NCI-H510A treated with DMSO at 0.1 percent for 48 hours (cell line): ENCODE results near the gene PROM1.

Experiments
- DNase-seq: peaks from one replicate; lab custom pipeline; 2025; lab: John Stamatoyannopoulos, UW

PROM1 gene, protein sequence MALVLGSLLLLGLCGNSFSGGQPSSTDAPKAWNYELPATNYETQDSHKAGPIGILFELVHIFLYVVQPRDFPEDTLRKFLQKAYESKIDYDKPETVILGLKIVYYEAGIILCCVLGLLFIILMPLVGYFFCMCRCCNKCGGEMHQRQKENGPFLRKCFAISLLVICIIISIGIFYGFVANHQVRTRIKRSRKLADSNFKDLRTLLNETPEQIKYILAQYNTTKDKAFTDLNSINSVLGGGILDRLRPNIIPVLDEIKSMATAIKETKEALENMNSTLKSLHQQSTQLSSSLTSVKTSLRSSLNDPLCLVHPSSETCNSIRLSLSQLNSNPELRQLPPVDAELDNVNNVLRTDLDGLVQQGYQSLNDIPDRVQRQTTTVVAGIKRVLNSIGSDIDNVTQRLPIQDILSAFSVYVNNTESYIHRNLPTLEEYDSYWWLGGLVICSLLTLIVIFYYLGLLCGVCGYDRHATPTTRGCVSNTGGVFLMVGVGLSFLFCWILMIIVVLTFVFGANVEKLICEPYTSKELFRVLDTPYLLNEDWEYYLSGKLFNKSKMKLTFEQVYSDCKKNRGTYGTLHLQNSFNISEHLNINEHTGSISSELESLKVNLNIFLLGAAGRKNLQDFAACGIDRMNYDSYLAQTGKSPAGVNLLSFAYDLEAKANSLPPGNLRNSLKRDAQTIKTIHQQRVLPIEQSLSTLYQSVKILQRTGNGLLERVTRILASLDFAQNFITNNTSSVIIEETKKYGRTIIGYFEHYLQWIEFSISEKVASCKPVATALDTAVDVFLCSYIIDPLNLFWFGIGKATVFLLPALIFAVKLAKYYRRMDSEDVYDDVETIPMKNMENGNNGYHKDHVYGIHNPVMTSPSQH

GRCh38 chr4:16083241-16084191 is at the start of gene PROM1:
TSS of gene PROM1 (minus strand) at chr4:16084023. CDS start at chr4:16075906, 8,117 bp downstream.
- DNase-seq = peak; percentile 53

DNA sequence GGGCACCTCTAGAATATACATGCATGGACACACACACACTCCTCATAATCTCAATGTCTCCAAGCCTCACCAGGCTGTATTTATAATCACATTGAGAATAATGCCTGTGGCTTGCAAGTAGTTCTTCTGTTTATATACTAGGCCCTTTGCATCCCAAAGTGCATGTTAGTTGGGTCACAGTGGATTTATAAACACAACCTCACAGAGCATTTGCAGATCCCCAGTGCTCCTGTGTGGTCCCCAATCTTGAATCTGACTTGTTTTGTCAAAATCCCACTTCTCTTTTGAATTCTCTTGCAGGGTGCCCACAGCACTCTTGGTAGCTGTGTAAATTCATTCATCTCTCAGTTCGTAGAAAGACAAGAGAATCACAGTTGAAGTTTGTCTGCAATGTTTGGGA is 49.6 kb upstream of the PROM1 start:
- DNase-seq = no peak

GRCh38 chr4:16131293-16131692 is 47.5 kb upstream of the PROM1 start:
- no peak for DNase-seq

DNA sequence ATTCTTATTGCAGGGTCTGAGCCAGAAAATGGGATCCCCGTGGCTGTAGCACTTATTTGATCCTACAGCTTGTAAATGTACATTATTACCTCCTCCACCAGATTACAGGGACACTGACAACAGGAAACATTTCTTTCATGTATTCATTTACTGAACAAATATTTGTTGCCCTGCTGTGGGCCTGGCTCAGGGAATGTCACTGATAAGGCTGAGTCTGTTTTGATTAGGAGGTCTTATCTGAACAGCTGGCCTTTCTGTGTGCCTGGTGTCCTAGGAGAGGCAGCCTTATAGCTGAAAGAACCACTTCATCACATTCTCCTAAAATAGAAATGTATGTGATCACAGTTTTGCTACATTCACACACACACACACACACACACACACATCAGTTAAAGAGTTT is 45.5 kb upstream of the PROM1 start:
- DNase-seq = no peak

DNA sequence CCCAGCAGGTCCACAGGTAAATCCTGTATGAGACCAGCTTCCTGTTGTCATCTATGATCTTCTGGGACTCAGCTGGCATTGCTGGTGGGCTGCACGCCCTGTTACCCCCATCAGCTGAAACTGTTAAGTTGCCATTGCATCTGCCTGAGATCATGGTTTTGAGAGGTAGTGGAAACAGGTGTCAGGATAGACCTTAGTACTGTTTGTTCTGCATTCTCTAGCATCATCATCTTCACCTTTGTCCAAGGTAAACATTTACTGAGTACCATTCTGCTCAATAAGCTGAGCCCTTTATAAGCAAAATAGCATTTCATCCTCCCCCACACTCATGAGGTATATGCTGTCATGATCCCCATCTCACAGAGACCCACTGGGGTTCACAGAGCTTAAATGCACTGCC is 42.9 kb upstream of the PROM1 start:
- DNase-seq = peak; percentile 70

GRCh38 chr4:16125571-16126445 is 42.0 kb upstream of the PROM1 start:
- peak; percentile 20 for DNase-seq

DNA sequence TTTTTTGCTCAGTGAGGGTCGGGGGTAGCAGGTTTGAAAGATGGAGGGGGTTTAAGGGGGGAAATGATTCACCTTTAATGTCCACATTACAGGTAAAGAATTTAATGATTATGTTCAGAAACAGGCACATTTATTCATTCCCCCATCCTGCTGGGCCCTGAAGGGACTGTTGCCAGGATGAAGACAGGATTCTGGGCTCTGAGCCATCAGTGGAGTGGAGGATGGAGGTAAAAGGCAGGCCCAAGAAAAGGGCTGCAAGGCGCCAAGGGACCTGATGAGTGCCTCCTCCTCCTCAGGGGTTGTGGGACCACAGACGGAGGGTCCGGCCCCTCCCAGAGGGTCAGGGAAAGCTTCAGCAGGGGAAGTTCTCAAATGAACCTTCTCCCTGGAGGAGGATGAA is 40.4 kb upstream of the PROM1 start:
- DNase-seq = no peak

GRCh38 chr4:16123356-16124084 is 39.7 kb upstream of the PROM1 start:
- DNase-seq = peak; percentile 60

- DNase-seq = no peak
Measured at GRCh38 chr4:16122784-16123183, 39.0 kb upstream of the PROM1 start.

DNA sequence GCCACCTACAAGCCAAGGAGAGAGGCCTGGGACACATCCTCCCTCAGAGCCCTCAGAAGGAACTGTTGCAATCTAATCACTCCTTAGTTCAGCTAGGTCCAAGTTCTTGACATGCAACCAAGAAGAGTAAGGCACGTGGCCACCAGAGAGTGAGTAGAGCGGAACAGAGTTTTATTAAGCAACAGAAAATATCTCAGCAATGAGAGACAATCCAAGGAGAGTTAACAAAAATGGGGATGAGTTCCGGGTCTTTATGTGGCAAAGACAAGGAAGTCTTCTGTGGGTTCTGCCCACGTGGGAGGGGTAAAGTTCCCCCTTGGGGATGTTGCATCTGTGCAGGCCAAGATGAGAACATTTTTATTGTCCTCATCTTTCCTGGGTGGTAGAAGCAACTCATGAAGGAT is 38.5 kb upstream of the PROM1 start:
- no peak for DNase-seq

- no peak for DNase-seq
Measured at GRCh38 chr4:16120720-16121119, 36.9 kb upstream of the PROM1 start.

GRCh38 chr4:16119981-16120380 is 36.2 kb upstream of the PROM1 start:
- DNase-seq = no peak

DNA sequence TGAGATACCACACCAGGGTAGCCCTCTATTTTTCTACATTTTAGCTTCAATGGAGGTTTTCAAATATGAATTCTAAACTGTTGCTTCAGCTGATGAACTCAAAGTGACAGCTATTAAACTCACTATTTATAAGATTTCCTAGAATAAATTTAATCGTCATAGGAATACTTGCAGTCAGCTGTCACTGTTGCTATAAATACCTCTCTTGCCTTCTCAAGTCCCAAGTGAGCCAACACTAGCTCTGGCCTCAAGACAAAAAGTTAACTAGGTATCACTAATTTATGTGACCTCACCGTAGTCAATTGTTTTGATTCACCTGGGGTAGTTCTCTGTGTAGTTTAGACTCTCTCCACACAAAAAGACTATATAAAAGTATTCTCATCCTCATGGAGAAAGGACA is 34.3 kb upstream of the PROM1 start:
- no peak for DNase-seq

DNA sequence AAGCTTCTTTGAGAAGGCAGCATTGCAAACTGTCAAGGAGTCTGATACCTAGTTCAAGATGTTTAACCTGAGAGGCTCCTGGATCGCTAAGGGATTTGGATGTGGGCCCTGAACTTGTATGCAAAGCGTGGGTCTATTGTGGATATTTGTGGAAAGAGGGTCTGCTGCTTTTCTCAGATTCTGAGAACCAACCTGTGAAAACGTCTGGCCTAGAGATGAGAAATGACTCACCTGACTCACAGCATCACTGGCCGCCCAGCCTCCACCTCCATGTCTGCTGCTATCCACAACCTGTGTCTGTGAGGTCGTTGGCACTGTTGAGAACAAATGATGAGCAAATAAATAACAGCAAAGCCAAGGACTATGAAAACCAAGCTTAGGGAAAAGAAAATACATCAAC is 33.3 kb upstream of the PROM1 start:
- no peak for DNase-seq

GRCh38 chr4:16116493-16116990 is 32.7 kb upstream of the PROM1 start:
- peak; percentile 49 for DNase-seq

DNA sequence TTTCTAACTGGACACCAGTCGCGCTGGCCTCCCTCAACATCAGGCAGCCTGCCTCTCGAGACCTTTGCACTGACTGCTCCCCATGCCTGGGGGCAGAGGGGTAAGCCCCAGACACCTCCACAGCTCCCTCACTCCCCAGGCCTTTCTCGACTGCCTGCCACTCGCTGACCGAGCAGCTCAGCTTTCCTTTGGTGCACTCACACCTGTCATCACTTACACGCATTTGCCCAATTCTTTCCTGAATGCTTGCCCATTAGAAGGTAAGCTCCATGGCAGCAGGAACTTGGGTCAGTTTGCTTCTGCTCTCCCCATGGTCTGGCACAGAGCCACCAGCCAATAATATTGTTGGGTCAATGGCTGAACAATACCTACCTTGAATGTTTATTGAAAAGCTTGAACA is 32.2 kb upstream of the PROM1 start:
- no peak for DNase-seq

- DNase-seq = no peak
Measured at GRCh38 chr4:16114546-16114945, 30.7 kb upstream of the PROM1 start.

GRCh38 chr4:16113741-16114140 is 29.9 kb upstream of the PROM1 start:
- no peak for DNase-seq

GRCh38 chr4:16111533-16111932 is 27.7 kb upstream of the PROM1 start:
- no peak for DNase-seq

GRCh38 chr4:16110661-16111290 is 27.0 kb upstream of the PROM1 start:
- DNase-seq = no peak
